Stomach (tissue), 9 donors: Measurements from ENCODE around the gene ITPR1. TPM values are rescaled to one million over a fixed set of nuclear protein-coding genes. Genes with fewer than 3 reads are reported as not detected.

Experiments used
- DNase-seq, 2 donors: peaks; one replicate each; pipeline versions ENCODE4 v3.0.0 to v3.0.0-alpha.2; 2013 to 2019
- H3K27ac ChIP-seq, 5 donors: fragments of 200-600 bp in 4 of 5; sonication (generic) in 4 of 5; one replicate each; pipeline ENCODE4 v1.5.1; 2013 to 2019; ENCODE audit warnings: mild to moderate bottlenecking in 1 of 5, moderate library complexity in 1 of 5
- H3K27me3 ChIP-seq, 3 donors: fragments of 200-600 bp; sonication (generic); one replicate each; pipeline ENCODE4 v1.5.1; 2017 to 2019; ENCODE audit warnings: mixed run types in 1 of 3
- H3K36me3 ChIP-seq, 4 donors: fragments of 200-600 bp; sonication (generic); 1 replicate in 3 of 4; 2 replicates in 1 of 4; pipeline ENCODE4 v1.5.1; 2016 to 2019
- H3K4me1 ChIP-seq, 4 donors: fragments of 200-600 bp; sonication (generic); one replicate each; pipeline ENCODE4 v1.5.1; 2016 to 2019
- H3K4me3 ChIP-seq, 4 donors: fragments of 200-600 bp; sonication (generic) in 3 of 4; one replicate each; pipeline ENCODE4 v1.5.1; 2016 to 2019; ENCODE audit warnings: mild to moderate bottlenecking in 1 of 4
- H3K9me3 ChIP-seq, 4 donors: fragments of 200-600 bp; sonication (generic); one replicate each; pipeline ENCODE4 v1.5.1; 2016 to 2019
- CTCF ChIP-seq, 7 experiments: fragments of 450-650 bp in 4 of 7; fragments of 200-600 bp in 3 of 7; sonication (generic) in 3 of 7; IDR thresholded peaks; one replicate each; pipeline ENCODE4 v1.5.1; 2016 to 2019; ENCODE audit warnings: antibody characterized with exemption in 7 of 7, control low read depth in 2 of 7, mild to moderate bottlenecking in 1 of 7
- EP300 ChIP-seq: sonication (generic); formaldehyde crosslinking; IDR thresholded peaks from one replicate; pipeline ENCODE4 v1.6.1; 2017; ENCODE audit warnings: antibody characterized with exemption
- POLR2A ChIP-seq, 4 donors: fragments of 450-650 bp; IDR thresholded peaks; one replicate each; pipeline ENCODE4 v1.6.1; 2016; ENCODE audit warnings: antibody characterized with exemption in 4 of 4, control low read depth in 2 of 4, mild to moderate bottlenecking in 1 of 4, moderate library complexity in 1 of 4
- POLR2AphosphoS5 ChIP-seq, 3 donors: sonication (generic); formaldehyde crosslinking; IDR thresholded peaks; one replicate each; pipeline ENCODE4 v1.6.1; 2016; ENCODE audit warnings: antibody characterized with exemption in 3 of 3
- WGBS, 5 donors: extraction: QIAGEN DNeasy Blood & Tissue Kit in 3 of 5; methylation state at CpG; one replicate each; pipeline versions ENCODE4 v1.1.5 to v1.1.7; 2013 to 2018; 5-methylcytosine and 5-hydroxymethylcytosine counted together
- intact Hi-C: fragments of 100-400 bp; cut with DNase I; formaldehyde crosslinking; loops from one replicate; pipeline ENCODE4 v1.15.1; 2023; ENCODE audit warnings: low total_unique reads
- polyA plus RNA-seq, 3 donors: library from polyadenylated mRNA; stranded (reverse); fragments of 200-250 nt; gene quantifications; one replicate each; pipeline ENCODE4 v1.2.3, GENCODE V29; 2013
- total RNA-seq, 5 donors: library from RNA; depleted of rRNA; stranded (reverse); fragments of >200 nt; gene quantifications; one replicate each; pipeline versions ENCODE4 v1.1.0 to v1.2.3, GENCODE V29; 2014 to 2016
- donor health status: healthy with polysubstance abuse.
- donor health status: Bipolar disorder and iron deficiency.
- donor health status: healthy.

ITPR1 gene
- total and polyA plus RNA-seq, 8 donors = 6.6 to 192 (median 32.9) TPM

- Histone ChIP-seq H3K4me1 (peaks cover 0 to 10% (median 0%) of the 10 kb centered on the region in 4 donors), H3K27me3 (no peaks in the 10 kb centered on the region), H3K27ac (no peak overlapping the region), H3K36me3 (peaks cover 6 to 65% (median 61%) of the 10 kb centered on the region in 4 donors), H3K4me3 (no peak overlapping the region), H3K9me3 (no peaks in the 10 kb centered on the region)
- no peak for DNase-seq
- TF ChIP-seq CTCF (IDR thresholded peaks at IDR 0.05) = no peak
- TF ChIP-seq EP300 = no peak
- TF ChIP-seq POLR2AphosphoS5 (IDR thresholded peaks at IDR 0.05) = no peak
- intact Hi-C loops = no loop called here
- 62 to 93% (median 74%) methylated on average over 4 of the region's 4 CpGs for WGBS, 5 donors
Observed at GRCh38 chr3:4696266-4696665, 203.1 kb downstream of the ITPR1 start.

GRCh38 chr3:4698125-4698821 is 205.1 kb downstream of the ITPR1 start:
- Histone ChIP-seq H3K4me1 (peaks cover 0 to 13% (median 4%) of the 10 kb centered on the region in 4 donors), H3K4me3 (no peak overlapping the region), H3K36me3 (peaks cover 7 to 68% (median 66%) of the 10 kb centered on the region in 4 donors), H3K27me3 (no peaks in the 10 kb centered on the region), H3K9me3 (no peaks in the 10 kb centered on the region), H3K27ac (no peak overlapping the region)
- intact Hi-C loops = no loop called here
- TF ChIP-seq CTCF (IDR thresholded peaks at IDR 0.05) = no peak
- TF ChIP-seq POLR2AphosphoS5 (IDR thresholded peaks at IDR 0.05) = no peak
- TF ChIP-seq POLR2A (IDR thresholded peaks at IDR 0.05) = no peak
- no peak for TF ChIP-seq EP300
- 88 to 94% (median 92%) methylated on average over 3 of the region's 3 CpGs for WGBS, 5 donors
- DNase-seq = no peak

- H3K4me1 ChIP-seq = peaks cover 0 to 7% (median 2%) of the 10 kb centered on the region in 4 donors
- intact Hi-C loops = loop anchor here (10.0 kb wide), 1 partner anchor 352 kb away; no protein-coding TSS in a partner anchor
- H3K36me3 ChIP-seq = peaks cover 6 to 91% (median 81%) of the 10 kb centered on the region in 4 donors
- peak in 1 of 2 donors; percentile 16 for DNase-seq
- no peak overlapping the region for H3K4me3 ChIP-seq
- WGBS, 5 donors = 56 to 74% (median 65%) methylated on average over 3 of the region's 3 CpGs
- no peaks in the 10 kb centered on the region for H3K27me3 ChIP-seq
- TF ChIP-seq POLR2A (IDR thresholded peaks at IDR 0.05) (no peak), POLR2AphosphoS5 (IDR thresholded peaks at IDR 0.05) (peak in 2 of 3 donors; percentile 23 to 62), CTCF (IDR thresholded peaks at IDR 0.05) (no peak), EP300 (no peak)
- H3K27ac ChIP-seq = peak overlapping the region in 3 of 5 donors; percentile 2 to 53 (median 10)
- H3K9me3 ChIP-seq = no peaks in the 10 kb centered on the region
Observed at GRCh38 chr3:4703054-4703480, 209.9 kb downstream of the ITPR1 start.

- TF ChIP-seq POLR2AphosphoS5 (IDR thresholded peaks at IDR 0.05) (no peak), EP300 (no peak), CTCF (IDR thresholded peaks at IDR 0.05) (no peak)
- WGBS, 5 donors = 72 to 82% (median 78%) methylated on average over 4 of the region's 4 CpGs
- DNase-seq = no peak
- H3K4me1 ChIP-seq = peaks cover 0 to 7% (median 2%) of the 10 kb centered on the region in 4 donors
- H3K4me3 ChIP-seq = no peak overlapping the region
- intact Hi-C loops = loop anchor here (10.0 kb wide), 1 partner anchor 350 kb away; no protein-coding TSS in a partner anchor
- no peaks in the 10 kb centered on the region for H3K27me3 ChIP-seq
- peaks cover 6 to 95% (median 86%) of the 10 kb centered on the region in 4 donors for H3K36me3 ChIP-seq
- no peaks in the 10 kb centered on the region for H3K9me3 ChIP-seq
- no peak overlapping the region for H3K27ac ChIP-seq
Observed at GRCh38 chr3:4704552-4704951, 211.4 kb downstream of the ITPR1 start.
